ENCODE data around the gene RAB3IP.

DNA sequence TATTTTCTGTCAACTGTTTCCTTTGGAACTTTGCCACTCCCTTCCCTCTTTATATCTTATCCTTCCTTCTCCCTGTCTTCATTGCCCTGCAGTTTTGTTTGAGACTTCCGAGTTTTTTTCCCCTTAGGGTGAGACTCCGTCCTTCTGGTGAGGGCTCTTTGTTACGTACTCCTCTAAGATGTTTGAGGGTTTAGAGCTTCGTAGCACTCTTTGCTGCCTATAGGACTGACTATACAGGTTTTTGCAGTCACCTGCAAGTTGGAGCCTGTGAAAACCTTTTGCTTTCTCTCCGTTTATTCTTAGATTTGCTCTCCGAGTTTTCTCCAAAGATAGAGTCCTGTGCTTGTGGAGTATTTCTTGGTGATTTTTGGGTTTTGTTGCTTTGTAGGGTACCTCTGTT is 44.7 kb downstream of the RAB3IP start:
- no peak for TF ChIP-seq POLR2AphosphoS5 (IDR thresholded peaks at IDR 0.05; ENCODE audit: low read depth, low read length)
- no peak for TF ChIP-seq POLR2A (IDR thresholded peaks at IDR 0.05; ENCODE audit: low read depth, low read length)
- no peak for TF ChIP-seq TAF1 (IDR thresholded peaks at IDR 0.05; ENCODE audit: low read depth, low read length)
- TF ChIP-seq SPI1 (IDR thresholded peaks at IDR 0.05; ENCODE audit: low read depth, low read length): no peak
- no peak for TF ChIP-seq POU2F2 (IDR thresholded peaks at IDR 0.05; ENCODE audit: low read depth, low read length)

Measured in GM12891 (cell line).